WERI-Rb-1 (cell line): Measurements from ENCODE around the gene ACTL6B.

Source experiments
- DNase-seq: peaks from one replicate; pipeline ENCODE4 v3.0.0-alpha.2; 2020
- H3K27ac ChIP-seq: fragments of 250-450 bp; sonication (Bioruptor Pico); 2 replicates; pipeline ENCODE4 v1.5.1; 2020; ENCODE audit warnings: mild to moderate bottlenecking, moderate library complexity
- H3K27me3 ChIP-seq: fragments of 250-450 bp; sonication (Bioruptor Pico); 2 replicates; pipeline ENCODE4 v1.5.1; 2021; ENCODE audit warnings: mild to moderate bottlenecking, low read depth, moderate library complexity; ENCODE audit not compliant: insufficient read depth, severe bottlenecking
- H3K36me3 ChIP-seq: fragments of 250-450 bp; sonication (Bioruptor Pico); 2 replicates; pipeline ENCODE4 v1.5.1; 2020; ENCODE audit warnings: mild to moderate bottlenecking, moderate library complexity
- H3K4me3 ChIP-seq: 2 replicates; pipeline ENCODE4 v1.5.1; 2011; ENCODE audit warnings: low read depth, mild to moderate bottlenecking, control low read depth, low read length
- H3K9me3 ChIP-seq: fragments of 250-450 bp; sonication (Bioruptor Pico); 2 replicates; pipeline ENCODE4 v1.5.1; 2021; ENCODE audit warnings: mild to moderate bottlenecking, moderate library complexity; ENCODE audit not compliant: severe bottlenecking
- TF ChIP-seq, protein P1 (sequence below): IDR thresholded peaks from 2 replicates; pipeline ENCODE4 v1.5.1; 2011; ENCODE audit warnings: low read depth, mild to moderate bottlenecking, control low read depth, inconsistent platforms, low read length

ACTL6B gene

DNA sequence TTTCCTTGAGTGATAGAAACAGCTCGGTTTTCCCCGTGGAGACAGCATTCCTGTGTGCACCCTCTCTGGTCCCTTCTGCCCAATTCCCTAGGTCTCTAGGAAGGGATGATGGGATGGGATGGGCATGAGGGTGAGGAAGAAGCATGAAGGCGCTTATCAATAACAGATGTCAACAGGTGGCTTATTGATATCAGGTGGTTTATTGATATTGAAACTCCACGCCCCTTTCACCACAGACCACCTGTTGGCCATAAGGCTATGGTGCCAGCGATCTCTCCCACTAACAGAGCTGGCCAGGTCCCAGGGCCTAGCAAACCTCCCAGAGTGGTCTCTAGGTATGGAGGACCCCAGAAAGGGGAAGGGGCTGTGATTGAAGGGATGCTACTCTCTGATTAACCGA, 36.0 kb downstream of the ACTL6B start:
- TF ChIP-seq, protein P1, sequence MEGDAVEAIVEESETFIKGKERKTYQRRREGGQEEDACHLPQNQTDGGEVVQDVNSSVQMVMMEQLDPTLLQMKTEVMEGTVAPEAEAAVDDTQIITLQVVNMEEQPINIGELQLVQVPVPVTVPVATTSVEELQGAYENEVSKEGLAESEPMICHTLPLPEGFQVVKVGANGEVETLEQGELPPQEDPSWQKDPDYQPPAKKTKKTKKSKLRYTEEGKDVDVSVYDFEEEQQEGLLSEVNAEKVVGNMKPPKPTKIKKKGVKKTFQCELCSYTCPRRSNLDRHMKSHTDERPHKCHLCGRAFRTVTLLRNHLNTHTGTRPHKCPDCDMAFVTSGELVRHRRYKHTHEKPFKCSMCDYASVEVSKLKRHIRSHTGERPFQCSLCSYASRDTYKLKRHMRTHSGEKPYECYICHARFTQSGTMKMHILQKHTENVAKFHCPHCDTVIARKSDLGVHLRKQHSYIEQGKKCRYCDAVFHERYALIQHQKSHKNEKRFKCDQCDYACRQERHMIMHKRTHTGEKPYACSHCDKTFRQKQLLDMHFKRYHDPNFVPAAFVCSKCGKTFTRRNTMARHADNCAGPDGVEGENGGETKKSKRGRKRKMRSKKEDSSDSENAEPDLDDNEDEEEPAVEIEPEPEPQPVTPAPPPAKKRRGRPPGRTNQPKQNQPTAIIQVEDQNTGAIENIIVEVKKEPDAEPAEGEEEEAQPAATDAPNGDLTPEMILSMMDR = no peak
- no peak for DNase-seq
- Histone ChIP-seq H3K9me3 (no peaks in the 10 kb centered on the region), H3K36me3 (no peaks in the 10 kb centered on the region), H3K27me3 (no peaks in the 10 kb centered on the region), H3K4me3 (no peak overlapping the region), H3K27ac (no peak overlapping the region)

DNA sequence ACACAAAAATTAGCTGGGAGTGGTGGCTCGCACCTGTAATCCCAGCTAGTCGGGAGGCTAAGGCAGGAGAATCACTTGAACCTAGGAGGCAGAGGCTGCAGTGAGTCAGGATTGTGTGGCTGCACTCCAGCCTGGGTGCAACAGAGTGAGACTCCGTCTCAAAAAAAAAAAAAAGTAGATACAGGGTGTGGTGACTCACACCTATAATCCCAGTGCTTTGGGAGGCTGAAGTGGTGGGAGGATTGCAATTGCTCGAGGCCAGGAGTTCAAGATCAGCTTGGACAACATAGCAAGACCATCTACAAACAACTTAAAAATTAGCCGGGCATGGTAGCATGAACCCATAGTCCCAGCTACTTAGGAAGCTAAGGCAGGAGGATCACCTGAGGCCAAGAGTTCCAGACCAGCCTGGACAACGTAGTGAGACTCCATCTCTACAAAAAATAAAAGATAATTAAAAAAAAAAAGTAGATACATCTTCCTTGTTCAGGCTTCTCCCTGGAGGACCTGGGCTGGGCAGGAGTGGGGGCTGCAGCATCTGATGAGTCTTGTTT, 41.9 kb downstream of the ACTL6B start:
- no peak overlapping the region for H3K27ac ChIP-seq
- no peak overlapping the region for H3K4me3 ChIP-seq
- TF ChIP-seq, protein P1 = no peak
- H3K36me3 ChIP-seq = no peaks in the 10 kb centered on the region
- H3K27me3 ChIP-seq = no peaks in the 10 kb centered on the region
- no peaks in the 10 kb centered on the region for H3K9me3 ChIP-seq
- DNase-seq = no peak

DNA sequence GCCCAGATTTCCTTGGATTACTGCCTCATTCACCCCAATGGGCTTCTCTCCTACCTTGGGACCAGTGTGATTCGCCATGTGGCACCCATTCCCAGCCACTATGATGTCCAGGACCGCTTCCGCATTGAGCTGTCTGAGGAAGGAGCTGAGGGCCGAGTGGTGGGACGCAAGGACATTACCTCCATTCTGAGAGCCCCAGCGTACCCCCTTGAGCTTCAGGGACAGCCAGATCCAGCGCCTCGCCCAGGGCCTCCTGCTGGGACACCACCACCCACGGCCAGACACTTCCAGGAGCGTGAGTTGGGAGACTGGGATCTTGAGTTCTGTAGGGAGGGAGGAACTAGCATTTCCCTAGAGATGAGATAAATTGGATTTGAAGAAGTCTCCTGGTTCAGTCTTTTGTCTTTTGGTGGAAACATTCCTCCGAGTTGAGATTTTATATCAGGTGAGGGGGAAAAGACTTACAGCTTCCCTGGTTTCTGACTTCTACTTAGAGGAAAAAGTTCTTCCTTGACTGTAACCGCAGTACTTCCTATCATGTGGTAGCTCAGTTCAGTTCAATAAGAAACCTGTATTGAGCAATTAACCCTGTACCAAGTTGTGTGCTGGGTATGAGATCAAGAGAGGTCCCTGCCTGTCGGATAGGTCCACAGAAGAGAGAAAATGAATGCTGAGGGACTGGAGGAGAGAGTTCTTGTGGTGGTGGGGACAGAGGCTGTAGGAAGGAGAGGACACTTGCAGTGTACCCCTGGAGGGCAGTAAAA, 42.7 kb downstream of the ACTL6B start:
- Histone ChIP-seq H3K9me3 (no peaks in the 10 kb centered on the region), H3K27ac (no peak overlapping the region), H3K4me3 (no peak overlapping the region), H3K27me3 (no peaks in the 10 kb centered on the region), H3K36me3 (no peaks in the 10 kb centered on the region)
- TF ChIP-seq, protein P1 = no peak
- DNase-seq = no peak

DNA sequence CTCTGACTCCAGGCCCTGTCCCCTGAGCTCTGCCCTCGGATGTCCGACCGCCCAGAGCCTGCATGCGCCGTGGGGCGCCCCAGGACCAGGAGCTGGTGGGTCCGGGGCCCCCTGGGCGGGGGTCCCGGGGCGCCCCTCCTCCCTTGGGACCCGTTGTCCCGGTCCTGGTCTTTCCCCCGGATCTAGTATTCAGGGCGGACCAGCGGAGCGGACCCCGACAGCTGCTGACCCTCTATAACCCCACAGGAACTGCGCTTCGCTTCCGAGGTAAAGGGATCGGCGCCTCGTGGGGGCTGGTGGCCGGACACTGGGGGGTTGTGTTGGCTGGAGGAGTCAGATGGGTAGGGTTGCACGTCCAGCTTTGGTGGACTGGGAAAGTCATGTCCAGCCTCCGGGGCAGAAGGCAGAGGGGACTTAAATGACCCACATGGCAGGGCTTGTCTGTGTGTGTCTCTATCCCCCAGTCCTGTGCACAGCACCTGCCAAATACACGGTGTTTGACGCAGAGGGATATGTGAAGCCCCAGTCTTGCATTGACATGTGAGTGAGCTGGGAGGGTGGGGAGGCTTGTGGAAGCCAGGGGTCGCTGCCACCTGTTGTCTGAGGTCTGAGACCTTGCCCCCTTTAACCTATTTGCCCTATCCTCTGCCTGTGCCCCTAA, 43.4 kb downstream of the ACTL6B start:
- TF ChIP-seq, protein P1 = peak; percentile 46; the same call in 1 of the 2 replicates
- no peaks in the 10 kb centered on the region for H3K36me3 ChIP-seq
- peak overlapping the region; percentile 91; the same call in 1 of the 2 replicates for H3K27ac ChIP-seq
- H3K4me3 ChIP-seq = peak overlapping the region; percentile 85
- H3K9me3 ChIP-seq = no peaks in the 10 kb centered on the region
- DNase-seq = peak; percentile 34
- no peaks in the 10 kb centered on the region for H3K27me3 ChIP-seq

DNA sequence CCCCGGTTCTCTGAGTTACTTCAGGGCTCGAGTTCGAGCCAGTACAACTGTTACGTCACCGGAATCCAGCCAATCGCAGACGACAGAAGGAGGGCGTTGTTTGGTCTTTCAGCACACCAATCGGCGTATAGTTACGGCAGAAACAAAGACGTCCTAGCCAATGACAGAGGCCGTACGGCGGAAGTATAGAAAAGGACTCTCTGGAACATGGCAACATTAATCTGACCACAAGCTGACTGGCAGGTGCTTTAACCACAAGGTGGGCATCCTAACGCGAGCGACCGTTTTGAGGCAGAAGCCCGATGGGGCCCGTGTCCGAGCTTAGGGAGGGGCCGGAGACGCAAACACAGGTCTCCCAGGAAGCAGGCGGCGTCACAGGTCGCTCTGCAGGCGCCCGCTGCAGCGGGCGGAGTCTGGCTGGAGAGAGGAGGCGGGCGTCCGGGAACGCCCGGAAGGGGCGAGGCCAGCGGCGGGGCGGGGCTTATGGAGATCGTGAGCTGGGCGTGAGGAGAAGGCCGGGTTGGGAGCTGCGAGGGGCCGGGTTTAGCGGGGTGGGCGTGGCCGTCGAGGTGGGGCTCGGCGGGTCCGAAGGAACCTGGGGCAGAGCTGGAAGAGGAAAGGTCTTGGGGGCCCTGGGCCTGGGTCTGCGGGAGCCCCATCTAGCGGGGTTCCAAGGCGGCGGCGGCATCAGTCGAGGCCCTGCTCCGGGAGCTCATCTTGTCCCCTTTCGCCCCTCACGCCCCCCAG, 44.1 kb downstream of the ACTL6B start, which contains the start of gene MOSPD3:
MOSPD3 (plus strand) TSS at position 558 of the 747 bp plus-strand sequence. CDS start 252 bp downstream, outside the sequence.
- H3K27ac ChIP-seq = peak within 1 kb of the TSS; percentile 91
- DNase-seq = peak; percentile 98
- TF ChIP-seq, protein P1 = no peak
- H3K36me3 ChIP-seq = no peaks in the 10 kb centered on the region
- no peaks in the 10 kb centered on the region for H3K27me3 ChIP-seq
- H3K9me3 ChIP-seq = no peaks in the 10 kb centered on the region
- H3K4me3 ChIP-seq = peak within 1 kb of the TSS; percentile 85
